ENCODE measurements around the gene SPSB3.
"Not testable (repeated sequence)": the region's sequence is repeated elsewhere in the genome, so short reads cannot be mapped to it uniquely, and the experiment has no call there.

SPSB3 gene

GRCh38 chr16:1817276-1817589, 34.9 kb upstream of the SPSB3 start:
- in situ Hi-C loops (cut with MboI; ENCODE audit: low sequenced_read_pairs), result no loop called here

- in situ Hi-C loops (cut with MboI; ENCODE audit: low sequenced_read_pairs), result no loop called here
These were observed 34.3 kb upstream of the SPSB3 start for GRCh38 chr16:1816396-1817275.

GRCh38 chr16:1815461-1815860, 33.1 kb upstream of the SPSB3 start:
- in situ Hi-C loops (cut with MboI; ENCODE audit: low sequenced_read_pairs), result no loop called here

GRCh38 chr16:1812732-1813163, 30.4 kb upstream of the SPSB3 start:
- in situ Hi-C loops (cut with MboI; ENCODE audit: low sequenced_read_pairs), result no loop called here

GRCh38 chr16:1810536-1810935, 28.2 kb upstream of the SPSB3 start:
- in situ Hi-C loops (cut with MboI; ENCODE audit: low sequenced_read_pairs), result no loop called here

GRCh38 chr16:1810106-1810505, 27.7 kb upstream of the SPSB3 start:
- in situ Hi-C loops (cut with MboI; ENCODE audit: low sequenced_read_pairs), result no loop called here

- in situ Hi-C loops (cut with MboI; ENCODE audit: low sequenced_read_pairs), result no loop called here
These were observed 27.0 kb upstream of the SPSB3 start for GRCh38 chr16:1809281-1809801.

- in situ Hi-C loops (cut with MboI; ENCODE audit: low sequenced_read_pairs), result no loop called here
These were observed 26.3 kb upstream of the SPSB3 start for GRCh38 chr16:1808691-1809090.

GRCh38 chr16:1807626-1808025, 25.3 kb upstream of the SPSB3 start:
- in situ Hi-C loops (cut with MboI; ENCODE audit: low sequenced_read_pairs), result no loop called here

GRCh38 chr16:1800701-1801100, 18.3 kb upstream of the SPSB3 start:
- in situ Hi-C loops (cut with MboI; ENCODE audit: low sequenced_read_pairs), result no loop called here

GRCh38 chr16:1799263-1799662, 16.9 kb upstream of the SPSB3 start:
- in situ Hi-C loops (cut with MboI; ENCODE audit: low sequenced_read_pairs), result not testable (repeated sequence)

GRCh38 chr16:1794908-1795666, 12.7 kb upstream of the SPSB3 start:
- in situ Hi-C loops (cut with MboI; ENCODE audit: low sequenced_read_pairs), result no loop called here

- in situ Hi-C loops (cut with MboI; ENCODE audit: low sequenced_read_pairs), result no loop called here
These were observed 12.0 kb upstream of the SPSB3 start for GRCh38 chr16:1794221-1794871.

- in situ Hi-C loops (cut with MboI; ENCODE audit: low sequenced_read_pairs), result no loop called here
These were observed 11.3 kb upstream of the SPSB3 start, which contains the start of gene IGFALS for GRCh38 chr16:1793578-1794220. TSS of gene IGFALS (minus strand) at chr16:1793705. CDS start at chr16:1793652, 53 bp downstream.

GRCh38 chr16:1792836-1793577, 10.6 kb upstream of the SPSB3 start:
- in situ Hi-C loops (cut with MboI; ENCODE audit: low sequenced_read_pairs), result no loop called here

- in situ Hi-C loops (cut with MboI; ENCODE audit: low sequenced_read_pairs), result no loop called here
These were observed 9.8 kb upstream of the SPSB3 start for GRCh38 chr16:1791943-1792812.

GRCh38 chr16:1791256-1791942, 9.0 kb upstream of the SPSB3 start:
- in situ Hi-C loops (cut with MboI; ENCODE audit: low sequenced_read_pairs), result no loop called here

- in situ Hi-C loops (cut with MboI; ENCODE audit: low sequenced_read_pairs), result no loop called here
These were observed 8.4 kb upstream of the SPSB3 start for GRCh38 chr16:1790611-1791255.

Measured in HL-60/S4 (cell line).